Calu3 (cell line): ENCODE results near the gene SLC25A30. TPM values are rescaled to one million over a fixed set of nuclear protein-coding genes. Genes with fewer than 3 reads are reported as not detected.
A peak's percentile ranks its signal among the peaks of the same experiment; 100 is the strongest.

Experiments used
- Bru-seq: library from RNA; stranded (reverse); fragments of 400-500 nt; gene quantifications from one replicate; lab custom pipeline; 2021; lab: Mats Ljungman, UMichigan
- BruChase-seq, 2 experiments: library from RNA; stranded (reverse); fragments of 400-500 nt; gene quantifications; one replicate each; lab custom pipeline; 2021; lab: Mats Ljungman, UMichigan
- BruUV-seq: library from RNA; stranded (reverse); fragments of 400-500 nt; replicated peaks from 2 replicates; lab custom pipeline; 2021; lab: Mats Ljungman, UMichigan
- CTCF ChIA-PET: fragments of 300-600 bp; sonication (Branson Sonifier 250); formaldehyde crosslinking; loops from one replicate; lab custom pipeline; 2022; ENCODE audit warnings: antibody characterized with exemption; lab: Charles Lee
- DNase-seq: peaks from one replicate; pipeline ENCODE4 v3.0.0; 2022
- H3K27ac Mint-ChIP-seq: one replicate; pipeline ENCODE4 v1.8.0; 2022; ENCODE audit warnings: mixed read lengths; ENCODE audit not compliant: unreplicated experiment
- H3K27me3 Mint-ChIP-seq: one replicate; pipeline ENCODE4 v1.8.0; 2022; ENCODE audit warnings: mixed read lengths; ENCODE audit not compliant: unreplicated experiment
- H3K36me3 Mint-ChIP-seq: one replicate; pipeline ENCODE4 v1.8.0; 2022; ENCODE audit warnings: mild to moderate bottlenecking, moderate library complexity, mixed read lengths; ENCODE audit not compliant: insufficient read depth, unreplicated experiment
- H3K4me1 Mint-ChIP-seq: one replicate; pipeline ENCODE4 v1.8.0; 2022; ENCODE audit warnings: mild to moderate bottlenecking, low read depth, mixed read lengths; ENCODE audit not compliant: unreplicated experiment
- H3K4me3 Mint-ChIP-seq: one replicate; pipeline ENCODE4 v1.8.0; 2022; ENCODE audit warnings: mild to moderate bottlenecking, low read depth, moderate library complexity, mixed read lengths; ENCODE audit not compliant: unreplicated experiment
- H3K9me3 Mint-ChIP-seq: one replicate; pipeline ENCODE4 v1.8.0; 2022; ENCODE audit warnings: low read depth, mixed read lengths; ENCODE audit not compliant: unreplicated experiment
- CTCF ChIP-seq: fragments of 200-600 bp; IDR thresholded peaks from one replicate; pipeline ENCODE4 v1.8.0; 2022; ENCODE audit warnings: antibody characterized with exemption; ENCODE audit not compliant: unreplicated experiment
- intact Hi-C: fragments of 100-400 bp; cut with micrococcal nuclease; formaldehyde crosslinking; loops from one replicate; pipeline ENCODE4 v1.10.0; 2022; ENCODE audit not compliant: unreplicated experiment
- long read RNA-seq: library from polyadenylated mRNA; stranded (forward); transcript quantifications from one replicate; pipeline ENCODE4 v2.0.0, GENCODE V29; 2022
- total RNA-seq: library from RNA; stranded (reverse); gene quantifications from 2 replicates; pipeline ENCODE4 v1.2.3, GENCODE V29; 2022

The SLC25A30 gene
- total RNA-seq: 16.6 and 18.2 TPM in 2 replicates
- percentile 67 among the genes with signal in this experiment for Bru-seq, nascent RNA
- percentile 66 among the genes with signal in this experiment for BruChase-seq, experiment 1, labeled RNA remaining after a 6-hour chase
- BruChase-seq, experiment 2, labeled RNA remaining after a 2-hour chase: percentile 75 among the genes with signal in this experiment
- long read RNA-seq, partial matches to known transcripts: 0 of 1 reads
- long read RNA-seq, other reads (novel, unspliced or antisense): 1 of 1 reads

- no peaks in the 10 kb centered on the region for H3K27me3 Mint-ChIP-seq
- CTCF ChIA-PET: interaction anchor here (1.0 kb wide), 1 partner anchor 51 kb away, joined by 3 read pairs; no protein-coding TSS in a partner anchor
- H3K9me3 Mint-ChIP-seq: no peaks in the 10 kb centered on the region
- H3K27ac Mint-ChIP-seq: peak within 1 kb of the TSS; percentile 92
- DNase-seq: peak; percentile 90
- H3K4me3 Mint-ChIP-seq: peak within 1 kb of the TSS; percentile 80
- BruUV-seq: no TSS peak
- TF ChIP-seq CTCF: no peak
- H3K36me3 Mint-ChIP-seq: peaks cover 32% of the 10 kb centered on the region
- intact Hi-C loops: loop anchor here (5.0 kb wide), 1 partner anchor 49 kb away; no protein-coding TSS in a partner anchor
- peaks cover 7% of the 10 kb centered on the region for H3K4me1 Mint-ChIP-seq
Measured at GRCh38 chr13:45417790-45418534, at the start of gene SLC25A30. TSS of gene SLC25A30 (minus strand) at chr13:45418373. CDS start at chr13:45411425, 6,948 bp downstream.

GRCh38 chr13:45466359-45466758, 48.2 kb upstream of the SLC25A30 start:
- Mint-ChIP-seq H3K4me1 (peaks cover 11% of the 10 kb centered on the region), H3K36me3 (peaks cover 27% of the 10 kb centered on the region), H3K4me3 (peak overlapping the region; percentile 85), H3K27ac (peak overlapping the region; percentile 81), H3K9me3 (peaks cover 2% of the 10 kb centered on the region), H3K27me3 (no peaks in the 10 kb centered on the region)
- TF ChIP-seq CTCF: no peak
- CTCF ChIA-PET: no interaction called here
- intact Hi-C loops: loop anchor here (5.0 kb wide), 1 partner anchor 49 kb away; the partner anchor contains the start of gene SLC25A30
- DNase-seq: no peak
- no TSS peak for BruUV-seq

GRCh38 chr13:45464687-45465453, 46.7 kb upstream of the SLC25A30 start, which contains the start of gene COG3:
TSS of gene COG3 (plus strand) at chr13:45464939. CDS start at chr13:45465037, 98 bp downstream.
- Mint-ChIP-seq H3K4me3 (peak within 1 kb of the TSS; percentile 85), H3K27ac (peak within 1 kb of the TSS; percentile 81), H3K27me3 (no peaks in the 10 kb centered on the region), H3K36me3 (peaks cover 27% of the 10 kb centered on the region), H3K4me1 (peaks cover 11% of the 10 kb centered on the region), H3K9me3 (no peaks in the 10 kb centered on the region)
- intact Hi-C loops: loop anchor here (5.0 kb wide), 1 partner anchor 48 kb away; the partner anchor contains the start of gene SLC25A30
- peak; percentile 92 for DNase-seq
- CTCF ChIA-PET: interaction anchor here (0.7 kb wide), 1 partner anchor 1324 kb away, joined by 3 read pairs; no protein-coding TSS in a partner anchor
- no peak for TF ChIP-seq CTCF
- BruUV-seq: no TSS peak
